Left ventricle myocardium inferior (tissue), 1 donor: ENCODE measurements around the gene SEMA3C. TPM values are rescaled to one million over a fixed set of nuclear protein-coding genes. Genes with fewer than 3 reads are reported as not detected.

Experiments
- DNase-seq: peaks from one replicate; pipeline ENCODE4 v3.0.0-alpha.2; 2020
- H3K27ac ChIP-seq: fragments of 200-600 bp; replicated peaks from 2 replicates; pipeline ENCODE4 v1.8.0; 2021
- H3K27me3 ChIP-seq: fragments of 200-600 bp; 2 replicates; pipeline ENCODE4 v1.8.0; 2021; ENCODE audit warnings: low read depth
- H3K36me3 ChIP-seq: fragments of 200-600 bp; 2 replicates; pipeline ENCODE4 v1.8.0; 2021
- H3K4me1 ChIP-seq: fragments of 200-600 bp; 2 replicates; pipeline ENCODE4 v1.8.0; 2021
- H3K4me3 ChIP-seq: fragments of 200-600 bp; 2 replicates; pipeline ENCODE4 v1.8.0; 2021; ENCODE audit warnings: mild to moderate bottlenecking, moderate library complexity
- H3K9me3 ChIP-seq: fragments of 200-600 bp; replicated peaks from 2 replicates; pipeline ENCODE4 v1.8.0; 2021
- CTCF ChIP-seq: fragments of 200-600 bp; IDR thresholded peaks from 2 replicates; pipeline ENCODE4 v1.8.0; 2021; ENCODE audit warnings: antibody characterized with exemption, mild to moderate bottlenecking, borderline replicate concordance
- intact Hi-C: fragments of 100-400 bp; cut with micrococcal nuclease; formaldehyde crosslinking; loops from one replicate; pipeline ENCODE4 v1.11.0; 2022
- total RNA-seq: library from RNA; stranded (reverse); fragmentation: NEBNext Ultra II Directional; extraction: Animal tissue kit (Norgen Biotek cat#: 25700); gene quantifications from one replicate; pipeline ENCODE4 v1.2.1, GENCODE V29; 2021
- donor health status: DM: no; HTN: yes; CAD: no; lungs with severe emphysema.

SEMA3C gene
- total RNA-seq, 1 donor from 2014 or later: 66.5 TPM

GRCh38 chr7:80905334-80905733 lies 13.5 kb downstream of the SEMA3C start:
- Histone ChIP-seq H3K27ac (no peak overlapping the region), H3K36me3 (no peaks in the 10 kb centered on the region), H3K27me3 (no peaks in the 10 kb centered on the region), H3K4me3 (no peak overlapping the region), H3K9me3 (no peaks in the 10 kb centered on the region), H3K4me1 (peaks cover 36% of the 10 kb centered on the region)
- no peak for TF ChIP-seq CTCF
- intact Hi-C loops: no loop called here
- DNase-seq: no peak

GRCh38 chr7:80902716-80903308 lies 16.0 kb downstream of the SEMA3C start:
- intact Hi-C loops: no loop called here
- Histone ChIP-seq H3K36me3 (no peaks in the 10 kb centered on the region), H3K4me3 (no peak overlapping the region), H3K27me3 (no peaks in the 10 kb centered on the region), H3K27ac (no peak overlapping the region), H3K9me3 (no peaks in the 10 kb centered on the region), H3K4me1 (peaks cover 21% of the 10 kb centered on the region)
- TF ChIP-seq CTCF: no peak
- no peak for DNase-seq

- intact Hi-C loops: no loop called here
- Histone ChIP-seq H3K27me3 (no peaks in the 10 kb centered on the region), H3K4me3 (no peak overlapping the region), H3K9me3 (no peaks in the 10 kb centered on the region), H3K27ac (no peak overlapping the region), H3K36me3 (no peaks in the 10 kb centered on the region), H3K4me1 (peaks cover 19% of the 10 kb centered on the region)
- no peak for TF ChIP-seq CTCF
- DNase-seq: no peak
Observed at GRCh38 chr7:80902019-80902418, 16.8 kb downstream of the SEMA3C start.

GRCh38 chr7:80900583-80901576 lies 18.0 kb downstream of the SEMA3C start:
- Histone ChIP-seq H3K4me1 (peaks cover 15% of the 10 kb centered on the region), H3K36me3 (no peaks in the 10 kb centered on the region), H3K9me3 (no peaks in the 10 kb centered on the region), H3K4me3 (no peak overlapping the region), H3K27me3 (no peaks in the 10 kb centered on the region), H3K27ac (no peak overlapping the region)
- TF ChIP-seq CTCF: no peak
- intact Hi-C loops: no loop called here
- DNase-seq: no peak

- DNase-seq: no peak
- Histone ChIP-seq H3K9me3 (no peaks in the 10 kb centered on the region), H3K36me3 (no peaks in the 10 kb centered on the region), H3K27ac (no peak overlapping the region), H3K27me3 (no peaks in the 10 kb centered on the region), H3K4me3 (no peak overlapping the region), H3K4me1 (peaks cover 7% of the 10 kb centered on the region)
- intact Hi-C loops: no loop called here
- no peak for TF ChIP-seq CTCF
Observed at GRCh38 chr7:80896906-80897598, 21.8 kb downstream of the SEMA3C start.
